ENCODE data around the gene VAV2.

GRCh38 chr9:133955821-133956411, 36.2 kb downstream of the VAV2 start:
- TF ChIP-seq CTCF (conservative IDR thresholded peaks at IDR 0.05; ENCODE audit: low read depth, low read length) (0 out of 2 replicates have a peak, but pooled peaks have one; percentile 14), RFX5 (IDR thresholded peaks at IDR 0.05; ENCODE audit: low read depth, low read length) (no peak), POLR2A (IDR thresholded peaks at IDR 0.05; ENCODE audit: low read depth, low read length) (no peak), NFE2L2 (IDR thresholded peaks at IDR 0.05; ENCODE audit: low read depth, low read length) (no peak), USF2 (IDR thresholded peaks at IDR 0.05; ENCODE audit: low read depth, low read length) (no peak), MAFK (IDR thresholded peaks at IDR 0.05; ENCODE audit: low read depth, low read length) (no peak), SMC3 (IDR thresholded peaks at IDR 0.05; ENCODE audit: low read depth, low read length) (no peak), RAD21 (IDR thresholded peaks at IDR 0.05; ENCODE audit: low read length) (no peak), MAZ (IDR thresholded peaks at IDR 0.05; ENCODE audit: borderline replicate concordance, low read depth, low read length) (no peak), MXI1 (IDR thresholded peaks at IDR 0.05; ENCODE audit: borderline replicate concordance, low read depth, low read length) (no peak), BHLHE40 (IDR thresholded peaks at IDR 0.05; ENCODE audit: low read depth, low read length) (no peak)
